DMS79 treated with DMSO at 0.1 percent for 48 hours (cell line): ENCODE measurements around the gene FAM180B.

Source experiments
- DNase-seq: peaks from one replicate; lab custom pipeline; 2025; lab: John Stamatoyannopoulos, UW

The FAM180B gene

DNA sequence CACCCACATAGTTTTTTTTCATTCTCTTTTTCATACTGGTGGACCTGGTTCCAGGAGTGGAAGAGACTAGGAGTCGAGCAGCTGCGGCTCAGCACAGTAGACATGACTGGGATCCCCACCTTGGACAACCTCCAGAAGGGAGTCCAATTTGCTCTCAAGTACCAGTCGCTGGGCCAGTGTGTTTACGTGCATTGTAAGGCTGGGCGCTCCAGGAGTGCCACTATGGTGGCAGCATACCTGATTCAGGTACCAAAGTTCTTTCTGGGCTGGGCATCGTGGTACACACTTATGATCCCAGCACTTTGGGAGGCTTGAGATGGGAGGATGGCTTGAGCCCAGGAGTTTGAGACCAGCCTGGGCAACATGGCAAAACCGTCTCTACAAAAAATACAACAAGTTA is 16.8 kb upstream of the FAM180B start:
- DNase-seq, result no peak

DNA sequence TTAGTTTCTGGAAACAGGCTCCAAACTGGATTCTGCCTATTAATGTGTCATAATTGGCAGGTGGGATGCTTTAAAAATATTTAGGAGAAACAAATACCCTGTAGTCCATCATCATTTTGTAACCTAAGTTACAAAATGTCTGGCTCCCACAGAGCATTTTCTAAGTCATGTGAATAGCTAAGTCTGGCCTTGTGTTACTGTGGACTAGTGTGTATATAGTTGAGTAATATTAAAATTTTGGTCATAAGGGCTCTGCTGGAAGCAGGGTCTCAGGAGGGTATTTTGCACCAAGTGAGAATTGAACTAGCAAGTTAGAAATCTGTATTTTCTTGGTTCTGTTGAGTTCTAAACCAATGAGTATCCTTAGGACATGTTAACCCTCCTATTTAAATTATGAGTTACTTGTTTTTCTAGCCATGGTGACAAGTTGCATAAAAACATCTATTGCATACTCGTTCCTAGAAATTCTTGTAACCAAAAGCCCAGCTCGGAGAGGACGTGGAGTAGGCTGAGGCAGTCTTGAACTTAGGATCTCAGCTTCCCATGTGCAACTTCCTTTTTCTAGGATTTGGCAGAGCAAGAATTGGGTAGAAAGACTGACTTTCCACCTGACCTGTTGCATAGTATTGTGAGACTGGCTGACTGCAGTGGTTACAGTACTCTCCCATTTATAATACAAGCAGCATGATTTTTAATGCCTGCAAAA is 15.7 kb upstream of the FAM180B start:
- DNase-seq, result no peak

DNA sequence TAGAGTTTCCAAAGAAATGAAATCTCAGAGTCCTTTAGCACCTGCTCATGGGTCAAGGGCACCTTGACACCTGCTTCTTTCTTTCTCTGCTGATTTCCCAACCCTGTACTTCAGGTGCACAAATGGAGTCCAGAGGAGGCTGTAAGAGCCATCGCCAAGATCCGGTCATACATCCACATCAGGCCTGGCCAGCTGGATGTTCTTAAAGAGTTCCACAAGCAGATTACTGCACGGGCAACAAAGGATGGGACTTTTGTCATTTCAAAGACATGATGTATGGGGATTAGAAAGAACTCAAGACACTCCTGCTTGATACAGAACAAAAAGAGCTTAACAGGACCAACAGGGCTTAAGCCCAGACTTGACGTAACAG is 15.1 kb upstream of the FAM180B start:
- no peak for DNase-seq

DNA sequence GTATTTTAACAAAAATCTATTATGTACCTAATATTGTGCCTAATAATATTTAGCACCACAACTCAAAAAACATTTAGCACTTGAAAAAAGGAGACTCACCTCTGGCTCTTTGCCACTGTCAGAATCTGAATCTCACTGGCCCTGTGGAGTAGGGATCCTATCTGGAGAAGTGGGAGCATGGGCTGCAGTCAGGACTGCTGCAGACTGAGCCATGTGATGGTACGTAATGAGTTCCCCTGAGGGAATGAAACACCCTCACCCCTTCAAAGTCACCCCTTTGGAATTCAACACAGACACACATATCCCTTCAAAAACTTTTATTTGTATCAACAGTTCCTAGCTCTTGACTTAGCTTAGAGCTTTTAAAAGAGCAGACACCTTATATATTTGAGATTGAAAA is 14.6 kb upstream of the FAM180B start:
- no peak for DNase-seq

DNA sequence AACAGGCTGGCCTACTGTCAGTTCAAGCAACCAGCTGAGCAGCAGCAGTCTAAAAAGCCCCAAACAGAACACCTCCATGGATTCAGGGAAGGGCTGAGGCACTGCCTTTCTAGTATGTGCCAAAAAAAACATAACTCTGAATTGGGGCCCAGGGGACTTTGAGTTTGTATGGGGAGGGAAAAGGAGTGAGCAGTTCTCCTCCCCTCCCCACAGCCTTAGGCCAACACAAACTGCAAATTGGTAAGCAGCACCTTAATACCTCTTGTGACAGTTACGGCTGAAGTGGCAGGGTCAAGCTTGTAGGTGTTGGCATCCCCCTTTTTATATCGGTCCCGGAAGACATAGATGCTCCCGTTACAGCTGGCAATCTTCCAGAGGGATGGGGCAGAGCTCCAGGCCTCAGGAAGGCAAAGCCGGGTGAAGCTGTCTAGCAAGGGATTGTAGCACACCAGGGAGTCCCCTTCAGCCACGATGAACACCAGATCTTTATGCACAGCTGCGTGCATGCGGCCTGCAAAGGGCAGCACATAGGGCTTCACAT is 13.7 kb upstream of the FAM180B start:
- DNase-seq, result no peak

DNA sequence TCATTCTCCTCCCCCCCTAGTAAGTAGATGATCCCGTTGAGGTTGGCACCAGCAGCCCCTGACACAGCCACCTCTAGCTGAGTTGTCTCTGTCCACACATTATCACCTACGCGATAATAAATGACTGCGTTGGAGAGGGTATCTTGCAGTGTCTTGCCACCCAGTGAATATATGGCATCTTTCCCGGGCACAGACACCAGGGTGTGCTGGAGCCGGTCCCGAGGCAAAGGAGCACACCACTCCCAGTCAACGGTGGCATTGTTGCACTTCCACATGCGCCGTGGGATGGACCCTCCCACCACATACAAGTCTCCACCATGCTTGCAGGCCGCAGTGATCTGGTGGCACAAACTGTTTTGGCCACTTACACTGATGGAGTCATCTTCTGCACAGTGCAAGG is 13.2 kb upstream of the FAM180B start:
- no peak for DNase-seq

DNA sequence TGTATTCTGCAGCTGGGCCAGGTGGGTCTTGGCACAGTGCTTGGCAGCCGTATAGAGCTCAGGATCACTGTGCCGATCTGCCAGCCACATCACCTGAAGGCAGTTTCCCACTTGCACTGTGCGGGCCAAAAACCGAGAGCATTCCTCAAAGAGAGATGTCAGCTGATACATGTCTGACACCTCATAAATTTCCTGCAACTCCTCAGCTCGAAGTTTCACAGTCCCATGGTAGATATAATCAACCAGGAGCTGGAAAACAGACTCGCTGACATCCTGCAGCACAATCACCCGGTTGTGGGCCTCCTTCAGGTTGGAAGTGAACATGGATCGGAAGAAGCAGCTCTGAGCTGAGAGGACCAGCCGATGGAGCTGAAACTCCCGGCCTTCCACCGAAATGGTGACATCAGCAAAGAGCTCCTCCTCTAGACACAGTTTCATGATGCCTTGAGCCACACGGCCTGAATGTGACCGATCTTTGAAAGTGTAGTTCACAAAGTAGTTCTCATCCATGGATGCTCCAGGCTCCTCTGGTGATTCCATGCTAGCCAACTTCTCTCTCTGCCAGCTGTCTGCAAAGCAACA is 8.9 kb upstream of the FAM180B start:
- DNase-seq, result no peak

DNA sequence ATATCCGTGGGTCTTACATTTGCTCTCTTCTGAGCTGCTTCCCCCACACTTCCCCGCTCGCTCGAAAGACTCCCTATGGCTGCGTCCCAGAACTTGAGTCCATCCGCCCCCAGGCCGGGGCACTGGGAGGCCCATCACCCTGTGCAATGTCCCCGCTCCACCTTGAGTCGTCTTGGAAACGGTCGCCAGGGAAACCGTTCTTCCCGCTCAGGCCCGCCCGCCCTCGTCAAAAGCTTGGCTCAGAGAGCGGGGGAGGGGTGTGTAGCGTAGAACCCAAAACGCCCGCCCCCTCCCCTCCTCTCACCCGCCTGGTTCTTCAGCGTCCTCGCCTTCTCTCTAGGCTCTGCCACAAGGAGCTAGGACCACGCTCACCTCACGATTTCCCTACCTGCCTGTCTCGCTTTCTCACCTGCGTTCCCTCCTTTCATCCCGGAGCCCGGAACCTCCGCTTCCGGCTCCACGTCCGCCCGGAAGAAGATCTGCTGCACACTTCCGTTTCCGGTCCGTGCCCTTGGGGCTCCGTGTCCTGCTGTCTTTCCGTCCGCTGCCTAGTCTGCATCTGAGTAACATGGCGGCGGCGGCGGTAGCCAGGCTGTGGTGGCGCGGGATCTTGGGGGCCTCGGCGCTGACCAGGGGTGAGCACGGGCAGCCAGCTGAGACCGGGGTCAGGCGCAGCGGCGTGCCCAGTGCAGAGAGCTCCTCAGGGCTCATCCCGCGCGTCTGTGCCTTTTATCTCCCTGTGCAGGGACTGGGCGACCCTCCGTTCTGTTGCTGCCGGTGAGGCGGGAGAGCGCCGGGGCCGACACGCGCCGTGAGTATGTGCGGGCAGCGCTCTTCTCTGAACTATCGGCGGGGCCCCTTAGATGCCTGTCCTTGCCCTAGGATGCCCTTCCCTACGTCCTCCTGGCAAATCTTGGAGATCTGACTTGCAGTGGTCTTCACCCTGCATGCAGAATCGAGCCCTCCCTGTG is 7.7 kb upstream of the FAM180B start, which contains the start of the genes KBTBD4 and NDUFS3:
TSS of gene KBTBD4 (minus strand) at position 447 of the 971 bp plus-strand sequence. CDS start at position 428, 19 bp downstream.
TSS of gene NDUFS3 (plus strand) at position 551 of the 971 bp plus-strand sequence. CDS start at position 569, 18 bp downstream.
- peak; percentile 95 for DNase-seq

DNA sequence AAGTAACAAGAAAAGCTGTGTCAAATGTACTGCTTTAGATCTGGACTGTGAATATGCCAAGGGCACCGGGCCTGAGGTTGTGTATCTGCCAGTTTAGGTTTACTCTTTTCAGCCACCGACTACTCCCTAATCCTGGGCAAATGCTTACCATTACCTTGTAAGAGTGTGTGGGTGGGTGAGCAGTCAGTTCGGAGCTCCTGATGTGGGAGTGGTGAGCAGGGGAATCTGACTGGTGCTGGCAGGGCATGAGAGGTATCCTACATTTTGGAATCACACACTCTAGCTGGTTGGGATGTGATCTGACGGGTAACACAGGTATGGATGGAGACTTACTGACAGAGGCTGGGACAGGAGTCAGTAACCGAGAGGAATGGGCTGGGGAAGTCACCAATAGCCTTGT is 2.6 kb upstream of the FAM180B start:
- DNase-seq, result no peak

DNA sequence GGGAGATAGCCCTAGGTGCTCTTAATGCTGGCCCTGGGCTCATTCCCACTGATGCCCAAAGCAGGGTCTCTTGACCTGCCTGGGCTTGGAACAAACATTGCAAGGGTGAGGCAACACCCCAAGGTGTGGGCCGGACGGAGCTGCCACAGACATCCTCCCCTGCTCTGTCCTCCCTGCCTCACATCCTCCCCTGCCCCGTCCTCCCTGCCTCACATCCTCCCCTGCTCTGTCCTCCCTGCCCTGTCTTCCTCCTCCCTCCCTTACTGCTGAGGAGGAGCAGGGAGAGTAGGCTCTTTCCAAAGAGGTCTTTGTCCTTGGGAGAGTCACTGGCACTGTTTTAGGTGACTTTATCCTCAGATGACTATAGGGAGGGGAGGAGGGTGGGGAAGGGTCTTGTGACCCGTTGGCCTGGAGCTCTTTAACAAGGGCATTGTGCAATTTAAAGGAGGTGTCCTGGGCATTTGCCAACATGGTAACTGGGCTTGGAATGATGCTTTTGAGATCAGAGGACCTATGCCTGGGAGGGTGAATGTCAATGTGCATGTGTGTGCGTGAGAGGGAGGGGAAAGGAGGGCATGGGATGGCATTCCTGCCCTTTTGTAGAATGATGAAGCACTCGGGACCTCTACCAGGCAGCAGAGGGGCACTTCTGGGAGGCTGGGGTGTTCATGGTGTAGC is 700 bp downstream of the FAM180B start:
- DNase-seq, result no peak

DNA sequence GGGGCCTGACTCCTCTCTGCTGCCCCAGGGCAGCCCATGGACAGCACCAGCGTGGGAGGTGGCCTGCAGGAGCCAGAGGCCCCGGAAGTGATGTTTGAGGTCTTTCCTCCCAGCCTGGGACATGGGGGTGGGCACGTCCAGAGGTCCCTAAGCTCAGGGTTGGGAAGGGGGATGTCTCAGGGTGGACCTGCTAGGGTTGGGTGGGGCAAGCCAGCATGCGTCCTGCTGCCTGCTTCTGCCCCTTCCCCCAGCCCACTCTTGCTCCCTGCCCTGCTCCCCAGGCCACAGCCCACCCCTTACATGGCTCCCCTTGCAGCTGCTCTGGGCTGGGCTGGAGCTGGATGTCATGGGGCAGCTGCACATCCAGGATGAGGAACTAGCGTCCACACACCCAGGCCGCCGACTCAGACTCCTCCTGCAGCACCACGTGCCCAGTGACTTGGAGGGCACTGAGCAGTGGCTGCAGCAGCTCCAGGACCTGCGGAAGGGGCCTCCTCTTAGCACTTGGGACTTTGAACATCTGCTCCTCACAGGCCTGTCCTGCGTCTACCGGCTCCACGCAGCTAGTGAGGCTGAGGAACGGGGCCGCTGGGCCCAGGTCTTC is 1.3 kb downstream of the FAM180B start:
- no peak for DNase-seq

DNA sequence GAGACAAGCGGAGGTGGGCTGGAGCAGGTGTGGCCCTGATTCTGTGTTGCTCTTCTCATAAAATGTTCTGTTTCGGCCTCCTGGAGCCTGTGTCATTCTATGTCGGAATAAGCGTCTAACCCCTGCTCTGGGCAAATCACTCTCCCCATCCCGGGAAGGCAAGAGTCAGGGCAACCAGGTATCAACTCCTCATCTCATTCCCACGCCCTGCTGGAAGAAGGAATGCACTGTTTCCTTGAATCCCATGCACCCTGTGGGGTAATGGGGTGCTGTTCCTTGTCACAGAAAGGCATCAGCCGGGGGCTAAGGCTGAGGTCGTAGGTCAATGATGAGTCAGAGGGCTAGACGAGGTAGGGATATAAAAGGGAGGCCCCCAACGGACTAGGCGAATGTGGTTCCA is 2.6 kb downstream of the FAM180B start:
- no peak for DNase-seq

DNA sequence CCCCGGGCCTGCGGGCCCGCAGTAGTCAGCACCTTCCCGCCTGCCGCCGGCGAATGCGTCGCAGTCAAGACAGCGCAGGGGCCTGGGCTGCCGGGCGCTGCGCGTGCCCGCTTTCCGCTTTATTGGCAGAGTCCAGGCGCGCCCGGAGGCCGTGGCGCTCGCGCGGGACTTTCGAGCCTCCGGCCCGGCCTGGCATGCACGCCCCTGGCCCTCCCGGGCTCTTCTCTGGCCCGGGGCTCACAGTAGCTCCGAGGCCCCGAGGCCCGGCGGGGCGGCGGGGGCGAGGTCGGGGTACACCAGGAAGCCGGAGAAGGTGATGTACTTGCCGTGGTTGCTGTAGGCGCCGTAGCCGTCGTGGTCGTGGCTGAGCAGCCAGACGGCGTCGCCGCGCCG is 3.1 kb downstream of the FAM180B start:
- no peak for DNase-seq

DNA sequence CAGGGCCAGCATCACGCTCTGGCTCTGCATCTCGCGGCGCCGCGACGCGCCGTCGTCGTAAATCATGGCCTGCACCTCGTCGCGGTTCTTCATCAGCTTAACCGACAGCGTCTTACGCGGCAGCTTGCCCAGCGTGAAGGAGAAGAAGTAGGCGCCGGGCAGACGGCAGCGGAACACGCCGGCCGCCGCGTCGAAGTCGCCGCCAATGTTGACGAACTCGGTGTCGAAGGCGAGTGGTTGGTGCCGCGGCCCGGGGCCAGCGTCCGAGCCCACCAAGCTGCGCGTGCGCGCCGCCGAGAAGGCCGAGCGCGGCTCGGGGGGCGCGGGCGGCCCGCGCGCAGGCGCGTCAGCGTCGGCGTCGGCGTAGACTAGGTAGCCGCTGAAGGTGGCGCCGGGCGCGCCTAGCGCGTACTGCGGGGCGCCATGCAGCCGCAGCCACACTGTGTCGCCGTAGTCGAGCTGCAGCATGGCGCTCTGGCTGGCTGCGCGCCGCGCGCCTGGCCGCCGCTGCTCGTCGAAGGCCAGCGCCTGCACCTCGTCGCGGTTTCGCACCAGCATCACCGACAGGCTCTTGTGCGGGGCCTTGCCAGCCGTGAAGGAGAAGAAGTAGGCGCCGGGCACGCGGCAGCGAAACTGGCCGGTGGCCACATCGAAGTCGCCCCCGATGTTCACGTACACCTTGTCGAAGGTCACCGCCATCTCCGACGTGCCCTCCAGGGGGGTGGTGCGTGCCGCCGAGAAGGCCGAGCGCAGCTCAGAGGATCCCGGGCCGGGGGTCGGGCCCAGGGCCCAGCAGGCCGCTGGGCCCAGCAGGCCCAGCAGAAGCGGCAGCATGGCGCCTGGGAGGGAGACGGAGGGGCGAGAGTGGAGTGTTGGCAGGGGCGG is 3.7 kb downstream of the FAM180B start:
- no peak for DNase-seq

DNA sequence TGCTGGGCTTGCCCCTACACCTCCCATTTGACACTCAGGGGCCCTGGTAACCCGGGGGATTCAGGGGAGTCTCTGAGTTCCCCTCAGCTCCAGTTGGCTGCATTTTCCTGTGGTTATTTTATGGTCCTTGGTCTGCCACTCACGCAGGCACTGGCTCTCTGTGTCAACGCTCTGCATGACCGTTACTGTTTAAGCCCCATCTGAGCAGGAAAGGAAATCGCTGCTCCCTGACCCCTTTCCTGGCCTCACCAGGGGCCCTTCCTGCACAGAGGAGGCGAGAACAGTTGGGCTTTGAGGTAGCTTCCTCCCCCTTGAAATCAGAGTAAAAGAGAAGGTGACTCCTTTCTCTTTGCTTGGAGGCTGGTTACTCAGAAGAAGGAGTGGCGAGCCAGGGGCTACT is 5.3 kb downstream of the FAM180B start:
- no peak for DNase-seq

DNA sequence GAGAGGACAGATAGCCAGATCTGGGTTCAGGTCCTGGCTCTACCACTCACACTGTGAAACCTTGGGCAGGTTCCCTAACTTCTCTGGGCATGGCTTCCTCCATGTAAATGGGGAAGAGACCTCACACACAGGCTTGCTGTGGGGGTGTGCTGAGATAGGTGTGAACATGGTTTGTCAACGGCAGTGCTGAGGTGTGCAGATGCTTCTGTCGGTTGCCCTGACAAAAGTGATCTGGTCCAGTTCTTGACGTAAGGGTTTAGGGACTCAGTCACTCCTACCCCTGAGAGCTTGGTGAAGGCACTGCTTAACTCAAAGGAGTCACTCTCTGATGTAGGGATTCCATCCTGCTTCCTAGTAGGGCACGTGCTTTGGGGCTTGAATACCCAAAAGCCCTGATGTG is 5.8 kb downstream of the FAM180B start:
- DNase-seq, result no peak

DNA sequence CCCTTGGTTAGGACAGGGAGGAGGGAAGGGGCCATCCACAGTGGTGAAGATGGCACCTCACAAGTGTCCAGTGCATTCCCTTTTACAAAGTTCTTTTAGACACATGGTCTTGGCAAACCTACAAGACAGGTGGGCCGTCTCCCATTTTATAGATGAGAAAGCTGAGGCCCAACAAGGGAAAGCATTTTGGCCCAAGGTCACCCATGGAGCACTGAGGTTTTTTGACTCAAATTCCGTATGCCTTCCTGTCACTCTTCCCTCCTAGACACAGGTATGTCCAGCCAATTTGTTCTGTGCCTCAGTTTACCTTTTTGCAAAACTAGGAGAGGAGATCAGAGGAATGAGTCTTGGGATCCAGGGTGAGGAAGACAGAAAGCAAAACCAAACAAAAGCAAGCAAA is 6.5 kb downstream of the FAM180B start:
- no peak for DNase-seq

DNA sequence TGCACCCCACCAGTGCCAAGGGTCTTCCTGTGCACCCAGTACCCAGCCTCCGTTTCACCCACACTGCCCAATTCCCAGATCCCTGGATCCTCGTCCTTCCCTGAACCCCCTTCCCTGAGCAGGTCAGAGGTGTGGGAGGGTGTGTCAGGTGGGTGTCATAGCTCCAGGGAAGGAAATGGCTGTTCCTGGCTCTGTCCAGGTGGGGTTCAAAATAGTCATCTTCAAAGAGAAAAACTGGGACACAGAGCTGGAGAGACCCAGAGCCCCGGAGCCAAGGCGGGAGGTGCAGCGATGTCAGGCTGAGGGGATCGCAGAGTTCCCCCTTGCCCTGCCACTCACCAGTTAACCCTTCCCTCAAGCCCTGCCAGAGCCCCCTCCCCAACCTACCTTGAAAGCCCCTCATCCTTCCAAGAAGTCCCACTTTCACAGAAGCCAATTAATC is 7.0 kb downstream of the FAM180B start:
- DNase-seq, result peak; percentile 12

DNA sequence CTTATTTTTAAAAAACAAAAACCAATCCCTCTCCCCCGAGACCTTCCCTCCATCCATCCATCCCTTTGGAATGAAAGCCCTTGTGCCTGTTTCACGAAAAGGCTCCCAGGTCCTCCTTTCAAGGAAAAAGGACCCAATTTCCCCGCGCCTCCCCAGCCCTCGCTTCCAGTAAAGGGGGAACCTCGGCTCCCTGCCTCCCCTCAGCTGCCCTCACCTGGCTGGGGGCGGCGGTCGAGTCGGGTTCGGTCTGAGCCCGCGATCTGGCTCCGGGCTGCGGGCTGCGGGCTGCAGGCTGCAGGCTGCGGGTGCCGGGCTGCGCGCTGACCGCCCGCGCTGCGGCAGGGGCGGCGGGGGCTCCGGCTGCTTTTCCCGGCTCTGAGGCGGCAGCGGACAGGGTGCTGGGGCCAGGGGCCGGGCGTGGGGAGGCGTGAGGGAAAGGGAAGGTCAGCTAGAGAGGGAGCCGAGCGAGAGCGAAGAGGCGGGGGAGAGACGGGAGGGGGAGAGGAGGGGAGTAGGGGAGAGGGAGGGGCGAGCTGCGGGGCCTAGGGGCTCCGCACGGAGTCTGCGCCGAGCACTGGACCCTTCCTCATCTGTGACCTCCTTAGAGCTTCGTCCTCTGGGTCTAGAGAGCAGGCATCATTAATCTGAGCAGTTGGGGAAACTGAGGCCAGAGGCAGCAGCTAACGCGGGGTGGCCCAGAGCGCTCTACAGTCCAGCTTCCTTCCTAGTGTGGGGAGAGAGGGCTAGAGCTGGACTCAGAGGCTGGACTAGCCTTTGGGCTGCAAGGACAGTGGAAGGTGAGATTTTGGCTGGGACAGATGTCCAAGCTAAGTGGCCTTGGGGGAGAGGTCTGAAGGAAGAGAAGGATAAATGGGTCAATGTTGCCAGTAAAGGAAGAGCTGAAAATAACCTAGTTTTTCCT is 7.7 kb downstream of the FAM180B start, which contains the start of gene C1QTNF4:
TSS of gene C1QTNF4 (minus strand) at position 478 of the 922 bp plus-strand sequence. CDS start 3,601 bp downstream, outside the sequence.
- peak; percentile 12 for DNase-seq
